ENCODE results near the gene TAS2R60. TPM values are rescaled to one million over a fixed set of nuclear protein-coding genes. Genes with fewer than 3 reads are reported as not detected.

The TAS2R60 gene
- polyA plus RNA-seq, 3 donors = 0.35 TPM; not detected in 2

GRCh38 chr7:143394777-143395176 lies 48.5 kb upstream of the TAS2R60 start:
- Mint-ChIP-seq H3K36me3 (peaks cover 31 to 42% of the 10 kb centered on the region in 2 donors), H3K4me3 (peak overlapping the region in 1 of 2 donors; percentile 22)
- 63% methylated on average over 4 of the region's 6 CpGs for WGBS (ENCODE audit: insufficient coverage)

More at GRCh38 chr7:143394777-143395176, 48.5 kb upstream of the TAS2R60 start:
- Histone ChIP-seq H3K79me2 (ENCODE audit: insufficient read depth, low read length) (peaks cover 9% of the 10 kb centered on the region), H3K4me2 (replicated peaks; ENCODE audit: extremely low read depth, low read length, poor library complexity, severe bottlenecking) (no peak overlapping the region), H3K36me3 (replicated peaks in 1 of 2; ENCODE audit: control insufficient read depth in 1 of 2, insufficient read depth in 2 of 2, low read length in 2 of 2) (peaks cover 26 to 35% of the 10 kb centered on the region in 2 donors), H3K27ac (ENCODE audit: low read depth in 1 of 2, low read length in 2 of 2) (no peak overlapping the region), H2AFZ (ENCODE audit: insufficient read depth, low read depth, low read length, poor library complexity, severe bottlenecking) (no peak overlapping the region), H3K4me1 (ENCODE audit: control insufficient read depth in 1 of 2, insufficient read depth in 2 of 2, low read length in 2 of 2) (peaks cover 15 to 43% of the 10 kb centered on the region in 2 donors), H3K9me3 (replicated peaks in 1 of 2; ENCODE audit: control insufficient read depth in 1 of 2, insufficient read depth in 1 of 2, low read length in 2 of 2) (no peaks in the 10 kb centered on the region), H3K4me3 (replicated peaks in 1 of 3; ENCODE audit: low read depth in 2 of 3, low read length in 3 of 3) (no peak overlapping the region), H3K9ac (ENCODE audit: insufficient read depth, low read length, poor library complexity, severe bottlenecking) (no peak overlapping the region), H3K27me3 (ENCODE audit: control insufficient read depth in 2 of 2, insufficient read depth in 2 of 2, low read length in 2 of 2) (no peaks in the 10 kb centered on the region), H4K20me1 (ENCODE audit: insufficient read depth, low read length) (peaks cover 55% of the 10 kb centered on the region)
- intact Hi-C loops (cut with micrococcal nuclease) = no loop called here
- peak overlapping the region in 4 of 7 donors; percentile 1 to 68 (median 58) for H3K27ac Mint-ChIP-seq
- no peaks in the 10 kb centered on the region for H3K27me3 Mint-ChIP-seq (ENCODE audit: low read depth in 3 of 3)
- TF ChIP-seq CTCF (IDR thresholded peaks at IDR 0.05) = no peak
- no peaks in the 10 kb centered on the region for H3K9me3 Mint-ChIP-seq
- H3K4me1 Mint-ChIP-seq = peaks cover 48% of the 10 kb centered on the region
- DNase-seq = no peak

All from CD14-positive monocyte (primary cell).